HG03064 (cell line): ENCODE data around the gene ANKRD39.
A peak's percentile ranks its signal among the peaks of the same experiment; 100 is the strongest.

Source experiments
- ATAC-seq: cut with Tn5 transposase; IDR thresholded peaks from one replicate; pipeline ENCODE4 v1.9.1; 2021; ENCODE audit warnings: low read depth; ENCODE audit not compliant: unreplicated experiment

The ANKRD39 gene

GRCh38 chr2:96860065-96861029, 2.5 kb upstream of the ANKRD39 start:
- no peak for ATAC-seq

- no peak for ATAC-seq
Observed at GRCh38 chr2:96859681-96860064, 1.9 kb upstream of the ANKRD39 start.

GRCh38 chr2:96859099-96859649, 1.4 kb upstream of the ANKRD39 start:
- ATAC-seq = no peak

- peak; percentile 1 for ATAC-seq
Observed at GRCh38 chr2:96856776-96857666, 795 bp downstream of the ANKRD39 start.

GRCh38 chr2:96853321-96853720, 4.5 kb downstream of the ANKRD39 start:
- no peak for ATAC-seq

- ATAC-seq = no peak
Observed at GRCh38 chr2:96852667-96853066, 5.1 kb downstream of the ANKRD39 start.

- ATAC-seq = no peak
Observed at GRCh38 chr2:96848264-96848663, 9.6 kb downstream of the ANKRD39 start.

GRCh38 chr2:96847586-96847985, 10.2 kb downstream of the ANKRD39 start:
- no peak for ATAC-seq

GRCh38 chr2:96846825-96847224, 11.0 kb downstream of the ANKRD39 start:
- no peak for ATAC-seq

- no peak for ATAC-seq
Observed at GRCh38 chr2:96844405-96844808, 13.4 kb downstream of the ANKRD39 start.

GRCh38 chr2:96843538-96844268, 14.1 kb downstream of the ANKRD39 start, which contains the start of gene ANKRD23:
Gene ANKRD23 (minus strand): TSS chr2:96844021. CDS start chr2:96843992, 29 bp downstream.
- ATAC-seq = no peak

- ATAC-seq = no peak
Observed at GRCh38 chr2:96842600-96842999, 15.2 kb downstream of the ANKRD39 start.

GRCh38 chr2:96841701-96842495, 15.9 kb downstream of the ANKRD39 start:
- no peak for ATAC-seq

GRCh38 chr2:96839875-96840850, 17.7 kb downstream of the ANKRD39 start:
- no peak for ATAC-seq

- peak; percentile 60 for ATAC-seq
Observed at GRCh38 chr2:96839293-96839874, 18.4 kb downstream of the ANKRD39 start.

- ATAC-seq = no peak
Observed at GRCh38 chr2:96838345-96839292, 19.2 kb downstream of the ANKRD39 start.

- no peak for ATAC-seq
Observed at GRCh38 chr2:96837575-96837974, 20.2 kb downstream of the ANKRD39 start.
